Measurements from ENCODE around the gene KLHDC4. TPM values are rescaled to one million over a fixed set of nuclear protein-coding genes. Genes with fewer than 3 reads are reported as not detected.

Gene KLHDC4
- total and polyA plus RNA-seq, 7 experiments from 2014 or later = 20.0 to 110 (median 83.0) TPM

DNA sequence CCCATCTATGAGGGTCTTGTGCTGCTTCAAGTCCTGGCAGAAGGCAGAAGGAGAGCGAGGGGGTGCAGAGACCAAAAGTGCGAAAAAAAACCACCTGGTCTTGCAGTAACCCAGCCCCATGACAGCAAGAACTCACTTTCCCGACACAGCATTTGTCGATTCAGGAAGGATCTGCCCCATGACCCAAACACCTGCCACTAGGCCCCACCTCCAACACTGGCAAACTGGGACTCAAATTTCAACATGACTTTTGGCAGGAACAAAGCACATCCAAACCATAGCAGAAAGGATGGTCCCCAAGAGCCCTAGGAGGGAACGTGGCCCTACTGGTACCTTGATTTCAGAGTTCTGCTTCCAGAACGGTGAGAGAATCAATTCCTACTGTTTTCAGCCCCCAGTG lies 34.7 kb upstream of the KLHDC4 start:
- no peaks in the 10 kb centered on the region for H3K27me3 ChIP-seq (ENCODE audit: control insufficient read depth in 2 of 2, insufficient read depth in 2 of 2, low read length in 2 of 2)
- POLR2A ChIA-PET = no interaction called here
- DNase-seq (no peak), ATAC-seq (no peak)
- no peak overlapping the region for H3K27ac Mint-ChIP-seq
- H3K27ac ChIP-seq (ENCODE audit: low read depth, low read length) = no peak overlapping the region
- no peaks in the 10 kb centered on the region for H3K4me1 ChIP-seq (ENCODE audit: control insufficient read depth in 2 of 2, insufficient read depth in 2 of 2, low read length in 2 of 2)
- no peaks in the 10 kb centered on the region for H3K27me3 Mint-ChIP-seq
- CTCF ChIA-PET = no interaction called here
- intact Hi-C loops (cut with micrococcal nuclease) = no loop called here
- no peaks in the 10 kb centered on the region for H3K9me3 ChIP-seq (ENCODE audit: control insufficient read depth in 2 of 3, low read length in 3 of 3)
- no peak overlapping the region for H3K4me3 ChIP-seq (ENCODE audit: low read length)
- H3K4me3 Mint-ChIP-seq = no peak overlapping the region
- peaks cover 0 to 8% (median 0%) of the 10 kb centered on the region in 5 donors for H3K36me3 Mint-ChIP-seq
- no peaks in the 10 kb centered on the region for H3K4me1 Mint-ChIP-seq
- H3K36me3 ChIP-seq (ENCODE audit: control insufficient read depth in 2 of 3, insufficient read depth in 3 of 3, low read length in 3 of 3) = no peaks in the 10 kb centered on the region
- peaks cover 0 to 5% (median 0%) of the 10 kb centered on the region in 11 donors for H3K9me3 Mint-ChIP-seq

- Mint-ChIP-seq H3K27me3 (peaks cover 0 to 2% (median 0%) of the 10 kb centered on the region in 5 donors), H3K27ac (no peak overlapping the region), H3K36me3 (peaks cover 0 to 8% (median 0%) of the 10 kb centered on the region in 5 donors), H3K4me1 (no peaks in the 10 kb centered on the region), H3K4me3 (no peak overlapping the region), H3K9me3 (peaks cover 0 to 5% (median 0%) of the 10 kb centered on the region in 11 donors)
- intact Hi-C loops (cut with micrococcal nuclease) = no loop called here
- no peaks in the 10 kb centered on the region for H3K27me3 ChIP-seq (ENCODE audit: control insufficient read depth in 2 of 2, insufficient read depth in 2 of 2, low read length in 2 of 2)
- ATAC-seq (no peak), DNase-seq (no peak)
- H3K27ac ChIP-seq (ENCODE audit: low read depth, low read length) = no peak overlapping the region
- no peak overlapping the region for H3K4me3 ChIP-seq (ENCODE audit: low read length)
- H3K4me1 ChIP-seq (ENCODE audit: control insufficient read depth in 2 of 2, insufficient read depth in 2 of 2, low read length in 2 of 2) = no peaks in the 10 kb centered on the region
- no peaks in the 10 kb centered on the region for H3K9me3 ChIP-seq (ENCODE audit: control insufficient read depth in 2 of 3, low read length in 3 of 3)
- H3K36me3 ChIP-seq (ENCODE audit: control insufficient read depth in 2 of 3, insufficient read depth in 3 of 3, low read length in 3 of 3) = no peaks in the 10 kb centered on the region
- ChIA-PET CTCF (interaction anchor here (0.6 kb wide), 1 partner anchor 151 kb away, joined by 3 read pairs; no protein-coding TSS in a partner anchor), POLR2A (no interaction called here)
Observed at GRCh38 chr16:87795336-87795735, 29.6 kb upstream of the KLHDC4 start.

DNA sequence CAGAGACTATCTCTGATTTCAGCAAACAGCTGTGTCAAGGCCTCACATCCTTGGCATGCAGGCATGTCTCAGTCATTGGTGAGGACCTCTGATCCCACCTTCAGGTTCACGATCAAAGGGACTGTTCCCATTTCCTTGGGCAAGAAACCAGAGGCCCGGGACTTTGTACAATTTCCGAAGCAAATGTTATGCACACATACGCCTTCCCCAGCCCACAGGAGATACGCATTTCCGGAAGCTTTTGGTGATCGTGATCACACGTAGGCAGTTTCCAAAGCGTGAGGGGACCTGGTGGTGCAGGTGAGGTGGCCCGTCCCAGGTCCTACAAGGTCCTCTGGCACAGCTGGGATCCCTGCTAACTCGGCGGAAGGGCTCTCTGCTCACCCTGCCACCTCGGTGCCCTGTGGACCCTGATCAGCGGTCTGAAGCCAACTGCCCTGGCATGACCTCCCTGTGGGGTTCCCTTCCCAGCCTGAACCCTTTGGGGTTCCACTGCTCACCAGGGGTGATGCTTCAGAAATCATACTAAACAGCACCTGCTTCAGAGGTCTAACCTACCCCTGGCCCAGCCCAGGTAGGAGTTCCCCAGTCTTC lies 28.8 kb upstream of the KLHDC4 start:
- DNase-seq (no peak), ATAC-seq (no peak)
- H3K4me1 Mint-ChIP-seq = no peaks in the 10 kb centered on the region
- Histone ChIP-seq H3K4me1 (ENCODE audit: control insufficient read depth in 2 of 2, insufficient read depth in 2 of 2, low read length in 2 of 2) (no peaks in the 10 kb centered on the region), H3K27me3 (ENCODE audit: control insufficient read depth in 2 of 2, insufficient read depth in 2 of 2, low read length in 2 of 2) (no peaks in the 10 kb centered on the region), H3K9me3 (ENCODE audit: control insufficient read depth in 2 of 3, low read length in 3 of 3) (no peaks in the 10 kb centered on the region), H3K36me3 (ENCODE audit: control insufficient read depth in 2 of 3, insufficient read depth in 3 of 3, low read length in 3 of 3) (no peaks in the 10 kb centered on the region), H3K4me3 (ENCODE audit: low read length) (no peak overlapping the region), H3K27ac (ENCODE audit: low read depth, low read length) (no peak overlapping the region)
- CTCF ChIA-PET = interaction anchor here (0.6 kb wide), 1 partner anchor 152 kb away, joined by 3 read pairs; no protein-coding TSS in a partner anchor
- peaks cover 0 to 6% (median 0%) of the 10 kb centered on the region in 5 donors for H3K36me3 Mint-ChIP-seq
- POLR2A ChIA-PET = interaction anchor here (0.6 kb wide), 1 partner anchor 17 kb away, joined by 4 read pairs; no protein-coding TSS in a partner anchor
- H3K9me3 Mint-ChIP-seq = peaks cover 0 to 4% (median 0%) of the 10 kb centered on the region in 11 donors
- H3K4me3 Mint-ChIP-seq = no peak overlapping the region
- peaks cover 0 to 2% (median 0%) of the 10 kb centered on the region in 5 donors for H3K27me3 Mint-ChIP-seq
- no peak overlapping the region for H3K27ac Mint-ChIP-seq
- intact Hi-C loops (cut with micrococcal nuclease) = no loop called here

DNA sequence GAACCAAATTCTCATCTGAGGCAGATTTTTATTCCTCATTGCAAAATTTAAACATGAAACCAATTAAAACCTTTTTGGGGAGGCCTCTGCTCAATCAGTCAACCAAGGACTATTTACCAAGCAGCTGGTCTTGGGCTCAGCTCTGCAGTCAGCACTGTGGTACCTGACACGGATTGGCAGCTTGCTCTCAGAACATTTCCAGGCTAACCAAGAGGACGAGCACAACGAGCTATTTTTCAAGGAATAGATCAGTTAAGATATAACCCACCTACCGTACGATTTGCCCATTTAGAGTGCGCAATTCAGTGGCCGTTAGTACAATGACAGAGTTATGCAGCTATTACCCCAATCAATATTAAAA lies 26.4 kb upstream of the KLHDC4 start:
- H3K36me3 ChIP-seq (ENCODE audit: control insufficient read depth in 2 of 3, insufficient read depth in 3 of 3, low read length in 3 of 3) = no peaks in the 10 kb centered on the region
- no peaks in the 10 kb centered on the region for H3K27me3 ChIP-seq (ENCODE audit: control insufficient read depth in 2 of 2, insufficient read depth in 2 of 2, low read length in 2 of 2)
- H3K27me3 Mint-ChIP-seq = peaks cover 0 to 2% (median 0%) of the 10 kb centered on the region in 5 donors
- no peaks in the 10 kb centered on the region for H3K4me1 Mint-ChIP-seq
- H3K27ac ChIP-seq (ENCODE audit: low read depth, low read length) = no peak overlapping the region
- no peak for ATAC-seq
- DNase-seq = no peak
- intact Hi-C loops (cut with micrococcal nuclease) = no loop called here
- no peaks in the 10 kb centered on the region for H3K9me3 ChIP-seq (ENCODE audit: control insufficient read depth in 2 of 3, low read length in 3 of 3)
- no peak overlapping the region for H3K4me3 Mint-ChIP-seq
- H3K36me3 Mint-ChIP-seq = no peaks in the 10 kb centered on the region
- CTCF ChIA-PET = interaction anchor here (1.0 to 2.0 kb wide), 2 partner anchors 12 to 13 kb away, joined by 4 to 5 read pairs; no protein-coding TSS in a partner anchor
- no peaks in the 10 kb centered on the region for H3K4me1 ChIP-seq (ENCODE audit: control insufficient read depth in 2 of 2, insufficient read depth in 2 of 2, low read length in 2 of 2)
- H3K9me3 Mint-ChIP-seq = no peaks in the 10 kb centered on the region
- H3K4me3 ChIP-seq (ENCODE audit: low read length) = no peak overlapping the region
- POLR2A ChIA-PET = no interaction called here
- no peak overlapping the region for H3K27ac Mint-ChIP-seq

GRCh38 chr16:87791295-87792204 lies 25.8 kb upstream of the KLHDC4 start:
- ATAC-seq (no peak), DNase-seq (no peak)
- intact Hi-C loops (cut with micrococcal nuclease) = no loop called here
- no peak overlapping the region for H3K27ac Mint-ChIP-seq
- H3K4me1 Mint-ChIP-seq = no peaks in the 10 kb centered on the region
- peaks cover 0 to 2% (median 0%) of the 10 kb centered on the region in 5 donors for H3K27me3 Mint-ChIP-seq
- ChIA-PET POLR2A (no interaction called here), CTCF (interaction anchor here (0.7 to 2.0 kb wide), 3 partner anchors 11 to 78 kb away, joined by 4 to 5 read pairs (median 4); no protein-coding TSS in a partner anchor)
- Histone ChIP-seq H3K27me3 (ENCODE audit: control insufficient read depth in 2 of 2, insufficient read depth in 2 of 2, low read length in 2 of 2) (no peaks in the 10 kb centered on the region), H3K36me3 (ENCODE audit: control insufficient read depth in 2 of 3, insufficient read depth in 3 of 3, low read length in 3 of 3) (no peaks in the 10 kb centered on the region), H3K4me1 (ENCODE audit: control insufficient read depth in 2 of 2, insufficient read depth in 2 of 2, low read length in 2 of 2) (no peaks in the 10 kb centered on the region), H3K9me3 (ENCODE audit: control insufficient read depth in 2 of 3, low read length in 3 of 3) (no peaks in the 10 kb centered on the region), H3K27ac (ENCODE audit: low read depth, low read length) (no peak overlapping the region), H3K4me3 (ENCODE audit: low read length) (no peak overlapping the region)
- H3K4me3 Mint-ChIP-seq = no peak overlapping the region
- no peaks in the 10 kb centered on the region for H3K36me3 Mint-ChIP-seq
- H3K9me3 Mint-ChIP-seq = no peaks in the 10 kb centered on the region

GRCh38 chr16:87790292-87791100 lies 24.7 kb upstream of the KLHDC4 start:
- H3K9me3 Mint-ChIP-seq = no peaks in the 10 kb centered on the region
- Histone ChIP-seq H3K4me3 (ENCODE audit: low read length) (no peak overlapping the region), H3K9me3 (ENCODE audit: control insufficient read depth in 2 of 3, low read length in 3 of 3) (no peaks in the 10 kb centered on the region), H3K27ac (ENCODE audit: low read depth, low read length) (no peak overlapping the region), H3K36me3 (ENCODE audit: control insufficient read depth in 2 of 3, insufficient read depth in 3 of 3, low read length in 3 of 3) (no peaks in the 10 kb centered on the region), H3K4me1 (ENCODE audit: control insufficient read depth in 2 of 2, insufficient read depth in 2 of 2, low read length in 2 of 2) (no peaks in the 10 kb centered on the region), H3K27me3 (ENCODE audit: control insufficient read depth in 2 of 2, insufficient read depth in 2 of 2, low read length in 2 of 2) (no peaks in the 10 kb centered on the region)
- H3K27ac Mint-ChIP-seq = no peak overlapping the region
- ChIA-PET POLR2A (interaction anchor here (1.1 kb wide), 1 partner anchor 16 kb away, joined by 3 read pairs; no protein-coding TSS in a partner anchor), CTCF (interaction anchor here (0.7 kb wide), 1 partner anchor 79 kb away, joined by 4 read pairs; no protein-coding TSS in a partner anchor)
- no peak for ATAC-seq
- peaks cover 0 to 2% (median 0%) of the 10 kb centered on the region in 5 donors for H3K27me3 Mint-ChIP-seq
- no peak for DNase-seq
- no peaks in the 10 kb centered on the region for H3K36me3 Mint-ChIP-seq
- intact Hi-C loops (cut with micrococcal nuclease) = no loop called here
- H3K4me1 Mint-ChIP-seq = no peaks in the 10 kb centered on the region
- no peak overlapping the region for H3K4me3 Mint-ChIP-seq
